Stimulated activated CD8-positive, alpha-beta memory T cell treated with anti-CD3 and anti-CD28 coated beads, Interleukin-12 subunit alpha, Interleukin-12 subunit beta, amount 100 ng/mL, for 24 hours (primary cell): ENCODE data around the gene ROPN1.
"Not testable (repeated sequence)": the region's sequence is repeated elsewhere in the genome, so short reads cannot be mapped to it uniquely, and the experiment has no call there.

Source experiments
- DNase-seq: peaks from one replicate; pipeline ENCODE4 v3.0.0-alpha.2; 2020; ENCODE audit errors: extremely low read depth

ROPN1 gene

GRCh38 chr3:123991730-123992588, at the start of gene ROPN1:
ROPN1 (minus strand) TSS chr3:123992124; CDS start chr3:123980481, 11,643 bp downstream.
- not testable (repeated sequence) for DNase-seq

GRCh38 chr3:124041553-124041952, 49.6 kb upstream of the ROPN1 start:
- DNase-seq = no peak

GRCh38 chr3:124037326-124037725, 45.4 kb upstream of the ROPN1 start:
- DNase-seq = no peak

- not testable (repeated sequence) for DNase-seq
Observed at GRCh38 chr3:124036214-124036613, 44.3 kb upstream of the ROPN1 start.

GRCh38 chr3:124035463-124036121, 43.7 kb upstream of the ROPN1 start:
- no peak for DNase-seq

- DNase-seq = no peak
Observed at GRCh38 chr3:124034844-124035152, 42.9 kb upstream of the ROPN1 start.

- DNase-seq = no peak
Observed at GRCh38 chr3:124034016-124034843, 42.3 kb upstream of the ROPN1 start.

- no peak for DNase-seq
Observed at GRCh38 chr3:124033360-124034015, 41.6 kb upstream of the ROPN1 start, which contains the start of gene KALRN. KALRN (plus strand) TSS chr3:124033369.

GRCh38 chr3:124032881-124033359, 41.0 kb upstream of the ROPN1 start:
- DNase-seq = peak; percentile 31

GRCh38 chr3:124032311-124032880, 40.5 kb upstream of the ROPN1 start:
- DNase-seq = no peak

GRCh38 chr3:124026516-124026915, 34.6 kb upstream of the ROPN1 start:
- DNase-seq = no peak

GRCh38 chr3:124023531-124023930, 31.6 kb upstream of the ROPN1 start:
- not testable (repeated sequence) for DNase-seq

GRCh38 chr3:124019291-124019690, 27.4 kb upstream of the ROPN1 start:
- no peak for DNase-seq

- DNase-seq = not testable (repeated sequence)
Observed at GRCh38 chr3:124017502-124017901, 25.6 kb upstream of the ROPN1 start.

GRCh38 chr3:124016483-124016882, 24.6 kb upstream of the ROPN1 start:
- DNase-seq = not testable (repeated sequence)

GRCh38 chr3:124014366-124014942, 22.5 kb upstream of the ROPN1 start:
- DNase-seq = no peak

- not testable (repeated sequence) for DNase-seq
Observed at GRCh38 chr3:124008321-124008720, 16.4 kb upstream of the ROPN1 start.

- no peak for DNase-seq
Observed at GRCh38 chr3:124007186-124007585, 15.3 kb upstream of the ROPN1 start.

GRCh38 chr3:124002405-124003079, 10.6 kb upstream of the ROPN1 start:
- not testable (repeated sequence) for DNase-seq

GRCh38 chr3:124001366-124001765, 9.4 kb upstream of the ROPN1 start:
- DNase-seq = not testable (repeated sequence)
